HFF-Myc (cell line): Measurements from ENCODE around the gene LRRTM4.
"Not testable (repeated sequence)": the region's sequence is repeated elsewhere in the genome, so short reads cannot be mapped to it uniquely, and the experiment has no call there.

ENCODE experiments used
- DNase-seq: peaks from one replicate; pipeline ENCODE4 v3.0.0-alpha.2; 2011; ENCODE audit warnings: low read depth; ENCODE audit errors: extremely low read depth
- H3K4me3 ChIP-seq: replicated peaks from 2 replicates; pipeline ENCODE4 v1.5.1; 2011; ENCODE audit warnings: low read depth, mild to moderate bottlenecking, control low read depth, low read length
- CTCF ChIP-seq: IDR thresholded peaks from 2 replicates; pipeline ENCODE4 v1.5.1; 2012; ENCODE audit warnings: mild to moderate bottlenecking, low read depth, low read length, control low read depth; ENCODE audit errors: missing control alignments

The LRRTM4 gene

GRCh38 chr2:76809136-76809535 lies 713.0 kb downstream of the LRRTM4 start:
- TF ChIP-seq CTCF, result no peak
- DNase-seq, result no peak
- no peak overlapping the region for H3K4me3 ChIP-seq

- no peak for DNase-seq
- no peak for TF ChIP-seq CTCF
- no peak overlapping the region for H3K4me3 ChIP-seq
Observed at GRCh38 chr2:76808732-76809131, 713.4 kb downstream of the LRRTM4 start.

GRCh38 chr2:76793647-76794334 lies 728.4 kb downstream of the LRRTM4 start:
- no peak for DNase-seq
- no peak for TF ChIP-seq CTCF

GRCh38 chr2:76781313-76781712 lies 740.9 kb downstream of the LRRTM4 start:
- DNase-seq, H3K4me3 ChIP-seq: not testable (repeated sequence)

More at GRCh38 chr2:76793647-76794334, 728.4 kb downstream of the LRRTM4 start:
- no peak overlapping the region for H3K4me3 ChIP-seq

GRCh38 chr2:76763276-76763675 lies 758.9 kb downstream of the LRRTM4 start:
- TF ChIP-seq CTCF, result no peak
- no peak for DNase-seq
- no peak overlapping the region for H3K4me3 ChIP-seq

GRCh38 chr2:76760367-76760704 lies 761.8 kb downstream of the LRRTM4 start:
- no peak for DNase-seq
- H3K4me3 ChIP-seq, result no peak overlapping the region
- TF ChIP-seq CTCF, result no peak

GRCh38 chr2:76759634-76760366 lies 762.4 kb downstream of the LRRTM4 start:
- no peak overlapping the region for H3K4me3 ChIP-seq
- TF ChIP-seq CTCF, result no peak
- DNase-seq, result no peak
